NCI-H2107 treated with DMSO at 0.1 percent for 48 hours (cell line): ENCODE results near the gene KCNS3.
A peak's percentile ranks its signal among the peaks of the same experiment; 100 is the strongest.

Source experiments
- DNase-seq: peaks from one replicate; lab custom pipeline; 2025; ENCODE audit not compliant: unreplicated experiment; lab: John Stamatoyannopoulos, UW

The KCNS3 gene

DNA sequence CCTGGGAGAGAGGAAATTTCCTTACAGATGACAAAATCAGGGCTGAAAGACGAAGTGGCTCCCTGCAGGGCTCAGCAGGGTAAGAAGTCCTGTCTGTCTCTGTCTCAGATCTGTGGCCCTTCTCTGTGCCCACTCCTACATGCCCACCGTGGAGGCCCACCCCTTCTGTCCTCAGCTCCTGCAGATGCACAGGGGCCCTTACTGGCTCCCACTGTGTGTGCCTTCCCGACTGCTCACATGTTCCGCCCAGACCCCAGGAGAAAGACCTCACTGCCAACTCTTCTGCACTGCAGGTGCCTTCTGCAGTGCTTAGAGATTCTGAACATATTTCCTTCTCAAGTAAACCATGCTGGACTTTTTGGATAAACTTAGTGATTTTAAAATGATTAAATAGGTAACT lies 1.9 kb upstream of the KCNS3 start:
- no peak for DNase-seq

DNA sequence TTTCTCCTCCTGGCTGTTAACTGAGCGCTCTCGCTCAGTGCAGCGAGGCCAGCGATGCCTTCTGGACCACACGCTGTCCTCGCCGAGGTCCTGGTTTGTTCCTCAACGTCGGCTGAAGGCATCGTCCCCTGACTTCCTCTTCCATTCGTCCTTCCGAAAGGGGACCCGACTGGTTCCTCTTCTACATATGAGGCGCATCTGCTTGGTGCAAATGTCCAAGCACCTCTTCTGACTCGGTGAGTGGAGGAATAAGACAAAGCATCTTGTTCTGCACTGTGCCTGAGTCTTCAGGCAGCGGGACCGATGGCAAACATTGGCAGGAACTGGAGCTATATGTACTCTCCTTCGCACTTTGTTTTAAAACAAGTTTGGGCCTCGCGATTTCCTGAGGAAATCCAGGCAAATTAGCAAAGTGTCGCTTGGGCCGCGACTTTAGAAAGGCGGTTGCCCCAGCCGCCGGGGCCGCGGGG lies 621 bp upstream of the KCNS3 start:
- DNase-seq: no peak

DNA sequence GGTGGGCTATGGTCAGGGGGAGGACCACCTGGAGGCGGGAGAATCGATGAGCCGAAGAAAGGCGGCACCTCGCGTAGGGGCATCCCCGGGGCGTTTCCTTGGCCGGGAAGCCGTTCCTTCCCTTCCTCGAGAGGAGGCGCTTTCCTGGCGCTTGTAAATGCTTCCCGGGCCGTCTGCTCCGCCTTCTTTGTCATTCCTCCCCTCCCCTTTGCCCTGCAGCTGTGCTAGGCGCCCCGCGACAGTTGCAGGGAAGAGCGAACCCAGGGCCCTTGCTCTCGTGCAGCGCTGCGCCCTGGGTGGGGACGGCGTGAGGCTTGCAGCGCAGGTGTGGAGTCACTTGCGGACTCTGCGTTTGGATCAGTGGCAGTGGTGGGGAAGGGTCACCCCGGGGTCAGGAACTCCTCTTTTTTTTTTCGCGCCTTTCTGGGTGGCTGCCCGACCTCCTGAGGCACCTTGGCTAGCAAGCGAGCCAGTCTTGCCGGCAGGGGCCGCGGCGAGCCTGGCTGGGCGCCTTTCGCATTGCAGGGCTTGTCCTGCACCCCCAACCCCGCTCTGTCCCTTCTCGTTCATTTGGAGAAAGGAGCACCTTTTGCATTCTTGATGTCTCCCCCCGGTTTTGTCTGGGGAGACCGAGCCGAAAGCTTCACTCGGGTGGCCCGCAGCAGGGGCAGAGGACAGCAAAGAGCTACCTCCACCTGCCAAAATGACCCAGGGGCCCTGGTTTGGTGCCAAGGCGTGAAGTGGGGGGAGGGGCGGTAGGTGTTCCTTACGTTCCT lies 858 bp downstream of the KCNS3 start:
- DNase-seq: no peak

DNA sequence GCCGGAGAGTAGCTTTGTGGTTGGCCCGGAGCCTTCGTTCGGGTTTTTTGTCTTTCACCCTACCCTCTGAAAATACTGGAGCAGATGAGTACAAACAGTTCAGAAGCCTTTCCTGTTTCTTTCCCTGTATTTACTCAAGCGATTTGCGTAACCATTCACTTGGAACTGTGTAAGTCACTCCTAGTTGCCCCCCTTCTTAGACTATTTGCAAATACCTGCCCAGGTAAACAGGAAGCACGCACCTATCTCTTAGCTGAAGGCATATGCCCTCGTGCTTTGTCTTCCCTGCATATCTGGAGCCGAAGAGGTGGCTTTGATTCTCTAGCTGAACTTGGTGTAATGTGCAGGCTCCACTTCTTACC lies 1.4 kb downstream of the KCNS3 start:
- peak; percentile 16 for DNase-seq

DNA sequence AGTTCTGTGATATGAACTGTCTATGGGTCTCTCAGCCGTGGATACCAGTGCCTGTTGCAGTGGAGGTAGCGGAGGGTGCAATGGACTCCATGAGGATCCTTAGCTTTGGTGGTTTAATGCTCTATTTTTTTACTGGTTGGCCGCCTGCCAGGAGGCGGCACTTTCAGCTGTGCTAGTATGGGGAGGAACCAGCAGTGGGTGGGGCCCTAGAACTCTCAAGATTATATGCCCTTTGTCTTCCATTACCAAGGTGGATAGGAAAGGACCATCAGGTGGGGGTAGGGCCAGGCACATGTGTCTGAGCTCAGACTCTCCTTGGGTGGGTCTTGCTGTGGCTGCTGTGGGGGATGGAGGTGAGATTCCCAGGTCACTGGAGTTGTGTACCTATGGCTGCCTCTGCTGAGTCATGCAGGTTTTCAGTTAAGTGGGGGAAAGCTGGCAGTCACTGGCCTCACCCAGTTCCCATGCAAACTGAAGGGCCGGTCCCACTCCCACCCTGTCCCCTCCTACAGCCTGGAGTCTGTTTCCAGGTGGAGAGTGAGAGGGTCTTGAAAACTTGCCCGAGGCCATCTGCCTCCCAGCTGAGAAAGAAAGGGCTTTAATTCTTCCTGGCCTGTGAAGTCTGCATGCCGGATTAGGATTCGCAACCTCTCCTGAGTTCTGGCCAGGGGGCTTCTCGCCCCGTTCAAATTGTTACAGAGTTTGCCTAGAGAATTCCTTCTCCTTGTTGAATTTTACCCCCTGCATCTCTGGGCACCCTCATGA lies 14.5 kb downstream of the KCNS3 start:
- DNase-seq: no peak

DNA sequence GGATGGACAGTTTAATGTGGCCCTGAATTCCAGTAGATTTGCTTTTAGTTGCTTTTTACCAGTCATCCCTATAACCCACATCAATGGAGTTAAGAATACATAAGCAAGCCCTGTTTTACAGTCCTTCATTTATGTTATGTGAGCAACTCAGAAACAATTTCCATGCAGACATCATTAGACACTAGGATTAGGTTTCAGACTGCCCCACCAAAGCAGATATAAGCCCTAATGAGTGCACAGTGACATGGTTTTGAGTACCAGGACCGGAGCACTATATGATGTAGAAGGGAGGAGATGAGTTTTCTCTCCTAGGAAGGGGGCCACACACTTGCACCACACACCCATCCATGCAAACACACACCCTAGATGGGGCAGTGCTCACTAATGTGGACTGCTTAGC lies 15.5 kb downstream of the KCNS3 start:
- no peak for DNase-seq

DNA sequence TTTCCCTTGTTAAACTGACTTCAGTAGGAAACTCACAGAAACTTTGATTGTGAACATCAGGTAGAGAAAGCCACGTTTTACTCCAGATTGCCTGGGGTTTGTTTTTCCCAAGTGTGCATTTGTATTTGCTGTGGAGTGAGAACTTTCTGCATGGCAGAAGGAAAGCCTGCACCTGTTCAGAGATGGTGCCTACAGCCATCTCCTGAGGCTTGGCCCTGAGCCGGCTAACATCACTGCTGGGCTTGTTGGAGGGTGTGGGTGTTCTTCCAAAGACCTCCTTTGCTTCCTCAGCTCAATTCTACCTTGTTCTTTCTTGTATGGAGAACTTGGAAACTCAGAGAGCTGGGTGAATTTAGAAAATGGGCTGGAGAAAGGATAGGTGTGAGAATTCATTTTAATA lies 16.1 kb downstream of the KCNS3 start:
- no peak for DNase-seq

DNA sequence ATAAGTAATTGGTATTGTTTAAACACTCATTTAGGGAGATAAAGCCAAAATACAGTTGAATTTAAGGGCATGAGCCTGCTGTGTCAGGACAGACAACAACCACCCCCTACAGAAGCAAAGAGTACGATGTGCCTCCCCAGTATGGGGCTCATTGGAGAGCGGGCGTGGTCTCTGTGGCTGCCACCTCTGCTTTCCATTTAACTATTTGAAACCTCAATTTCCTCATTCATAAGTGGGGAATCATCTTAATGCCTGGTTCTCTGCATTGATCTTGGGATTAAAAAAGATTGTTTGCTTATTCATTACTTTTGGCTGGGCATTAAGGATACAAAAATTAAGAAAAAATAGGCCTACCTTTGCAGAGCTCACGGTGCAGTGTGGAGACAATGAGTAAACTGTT lies 21.4 kb downstream of the KCNS3 start:
- no peak for DNase-seq

DNA sequence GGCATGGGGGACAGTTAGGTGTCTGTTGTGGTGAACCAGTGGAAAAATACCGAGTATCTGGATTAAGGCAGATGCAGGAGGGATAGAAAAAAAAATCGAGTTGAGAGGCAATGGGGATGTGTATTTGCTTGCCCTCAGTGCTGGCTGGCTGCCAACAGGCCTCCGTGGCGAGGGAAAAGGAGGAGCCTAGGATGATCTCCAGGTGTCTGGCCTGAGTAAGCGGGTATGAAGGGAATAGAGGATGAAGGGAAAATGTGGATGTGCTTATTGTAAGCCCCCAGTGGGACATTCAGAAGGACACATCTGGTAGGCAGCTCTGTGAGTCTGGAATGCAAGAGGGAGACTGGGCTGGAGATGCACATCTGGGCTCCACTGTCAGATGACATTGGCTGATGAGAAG lies 22.8 kb downstream of the KCNS3 start:
- DNase-seq: peak; percentile 75

DNA sequence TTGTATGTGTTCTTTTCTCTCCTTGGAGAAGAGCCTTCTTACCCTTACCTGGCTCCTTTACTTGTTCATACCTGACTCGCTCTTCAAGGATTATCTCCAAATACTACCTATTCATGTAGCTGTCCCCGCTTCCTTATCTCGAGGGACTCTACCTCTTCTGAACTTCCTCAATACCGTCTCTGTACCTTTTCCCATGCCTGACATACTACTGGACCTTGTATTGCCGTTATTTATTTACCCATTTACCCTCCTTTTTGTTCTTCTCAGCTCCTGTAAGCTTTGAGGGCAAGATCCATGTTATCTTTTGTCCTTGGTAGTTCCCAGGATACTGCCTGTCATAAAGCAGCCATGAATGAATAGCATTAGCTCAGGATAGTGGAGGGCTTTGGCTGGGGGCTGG lies 32.5 kb downstream of the KCNS3 start:
- DNase-seq: no peak

DNA sequence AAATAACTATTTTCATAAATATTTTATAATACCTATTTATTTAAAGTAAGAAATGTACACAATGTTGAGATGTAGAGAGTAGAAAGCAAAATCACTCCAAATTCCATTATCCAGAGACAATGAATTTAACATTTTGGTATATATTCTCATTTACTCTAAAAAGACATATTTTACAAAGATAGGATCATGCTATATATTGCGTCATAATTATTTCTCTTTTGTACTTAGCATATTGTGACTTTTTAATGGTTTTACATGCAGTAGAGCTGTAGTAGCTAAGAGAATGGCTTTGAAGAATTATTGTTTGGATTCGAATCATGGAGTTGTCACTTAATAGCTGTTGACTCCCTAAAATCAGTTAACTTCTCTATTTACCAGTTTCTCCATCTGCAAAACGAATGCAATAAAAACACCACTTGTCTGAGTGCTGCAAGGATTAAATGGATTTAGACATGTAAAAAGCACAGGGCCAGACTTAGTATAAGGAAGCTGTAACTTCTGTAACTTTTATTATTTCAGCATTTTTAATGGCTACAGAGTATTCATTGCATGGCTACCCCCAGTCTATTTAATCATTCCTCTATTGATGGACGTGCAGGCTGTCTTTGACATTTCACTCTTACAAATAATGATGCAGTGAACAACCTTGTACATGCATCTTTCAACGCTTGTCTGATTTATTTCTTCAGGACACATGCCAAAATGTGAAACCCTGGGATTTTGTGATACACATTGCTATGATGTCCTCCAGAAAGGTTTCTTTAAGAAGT lies 33.2 kb downstream of the KCNS3 start:
- no peak for DNase-seq

DNA sequence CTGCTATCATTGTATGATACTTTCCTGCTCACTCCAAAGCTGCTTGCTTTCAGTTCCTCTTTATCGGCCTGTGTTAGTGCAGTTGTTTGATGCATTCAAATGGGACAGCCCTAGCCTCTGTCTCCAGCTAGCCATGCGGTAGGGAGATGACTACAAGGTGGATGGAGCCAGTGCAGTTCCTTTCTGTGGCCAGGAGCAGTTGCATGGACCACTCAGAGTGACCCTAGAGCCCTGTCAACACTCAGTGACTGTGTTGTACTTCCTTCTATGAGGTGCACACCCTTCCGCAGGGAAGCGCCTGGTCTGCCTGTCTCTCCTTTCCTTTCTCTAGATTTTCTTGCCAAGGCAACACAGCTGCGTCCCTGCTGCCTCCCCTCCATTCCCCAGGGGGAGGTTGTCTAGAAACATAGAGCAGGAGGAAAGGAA lies 33.8 kb downstream of the KCNS3 start:
- DNase-seq: no peak

DNA sequence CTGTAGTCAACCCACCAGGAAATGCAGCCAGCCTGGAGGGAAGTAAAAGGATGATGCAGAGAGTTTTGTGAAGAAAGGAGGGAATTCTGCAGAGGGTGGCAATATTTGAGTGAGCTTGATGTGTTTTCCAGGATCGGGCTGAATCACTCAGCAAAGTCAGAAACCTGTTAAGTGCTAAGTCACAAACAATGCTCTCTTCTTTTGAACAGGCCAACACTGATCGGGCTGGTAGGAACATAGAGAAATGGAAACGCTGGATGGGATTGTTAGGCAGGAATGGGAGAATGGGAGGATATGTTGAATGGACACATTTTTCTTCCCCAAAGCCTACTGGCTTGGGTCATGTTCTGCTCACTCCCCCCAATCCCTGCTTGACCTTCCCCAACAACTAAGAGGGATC lies 36.6 kb downstream of the KCNS3 start:
- DNase-seq: no peak

DNA sequence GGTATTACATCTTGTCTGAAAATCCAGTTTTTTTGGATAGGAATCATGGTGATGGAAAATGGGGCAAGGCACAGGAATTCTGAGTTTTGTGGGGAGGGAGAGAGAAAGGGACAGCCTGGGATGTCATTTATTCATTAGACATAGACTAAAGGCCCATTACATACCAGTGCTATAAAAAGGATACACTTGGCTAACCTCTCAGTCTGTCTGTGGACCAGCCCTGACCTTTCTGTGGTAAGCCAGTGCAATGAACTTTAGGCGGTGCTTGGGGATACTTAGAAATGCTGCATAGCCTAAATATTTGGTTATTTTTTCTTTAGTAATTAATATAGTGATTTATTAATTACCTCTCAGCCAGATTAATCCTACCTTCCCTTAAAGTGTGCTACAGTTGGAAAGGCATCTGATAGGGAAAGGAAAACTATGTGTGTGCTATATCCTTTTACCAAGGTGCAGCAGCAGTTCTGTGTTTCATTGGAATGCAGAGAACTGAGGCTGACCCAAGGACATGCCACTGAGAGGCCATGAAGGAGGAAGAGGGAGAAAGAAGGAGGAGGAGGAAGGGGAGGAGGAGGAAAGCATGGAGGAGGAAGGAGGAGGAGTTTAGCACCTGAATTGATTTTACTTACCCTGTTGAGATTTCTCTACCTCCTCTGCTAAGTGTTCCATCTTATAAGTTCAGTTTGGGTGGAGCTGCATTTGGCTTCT lies 37.5 kb downstream of the KCNS3 start:
- no peak for DNase-seq

DNA sequence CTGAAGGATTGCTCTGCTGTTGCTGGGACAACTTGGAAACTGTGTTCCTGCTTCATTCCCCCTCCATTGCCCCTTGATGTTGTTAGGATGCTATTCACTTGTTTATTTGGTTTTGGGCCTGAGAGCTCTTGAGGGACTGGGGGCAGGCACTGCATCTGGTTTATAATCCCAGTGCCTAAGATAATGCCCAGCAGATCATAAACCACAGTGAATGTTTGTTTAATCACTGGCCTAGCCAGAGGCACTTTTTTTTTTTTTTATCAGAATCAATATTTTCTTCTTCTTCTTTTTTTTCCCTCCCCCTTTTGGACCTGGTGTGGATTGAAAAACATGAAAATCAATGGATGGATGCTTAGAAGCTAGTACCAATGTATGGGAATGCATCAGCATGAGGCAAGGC lies 38.1 kb downstream of the KCNS3 start:
- DNase-seq: no peak

DNA sequence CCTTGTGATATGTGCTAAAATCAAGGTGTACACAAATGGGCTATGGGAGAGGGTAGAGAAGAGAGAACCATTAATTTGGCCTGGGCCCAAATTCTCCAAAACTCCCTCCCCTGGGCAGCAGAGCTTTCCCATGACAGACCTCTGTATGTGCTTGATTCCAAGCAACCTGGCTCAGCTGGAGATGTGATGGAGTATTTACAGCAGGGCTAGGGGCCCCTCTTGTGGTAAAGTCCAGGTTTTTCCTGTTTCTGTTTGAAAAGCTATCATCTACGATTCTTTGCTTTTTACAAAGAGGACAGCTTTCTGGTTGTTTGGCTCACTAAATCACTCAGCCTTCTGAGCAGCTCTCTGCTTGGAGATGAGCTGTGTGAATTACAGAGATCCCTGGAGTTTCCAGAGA lies 40.3 kb downstream of the KCNS3 start:
- no peak for DNase-seq

DNA sequence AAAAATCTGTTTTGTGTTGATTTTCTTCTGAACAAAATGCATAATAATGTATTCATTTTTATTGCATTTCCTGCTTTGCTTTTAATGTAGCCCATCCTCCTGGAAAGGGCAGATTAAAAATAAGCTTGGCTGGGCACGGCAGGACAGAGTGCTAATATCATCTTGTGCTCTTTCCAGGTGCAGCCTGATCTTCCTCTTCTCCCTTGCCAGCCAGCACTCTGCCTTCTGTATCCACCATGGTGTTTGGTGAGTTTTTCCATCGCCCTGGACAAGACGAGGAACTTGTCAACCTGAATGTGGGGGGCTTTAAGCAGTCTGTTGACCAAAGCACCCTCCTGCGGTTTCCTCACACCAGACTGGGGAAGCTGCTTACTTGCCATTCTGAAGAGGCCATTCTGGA lies 52.3 kb downstream of the KCNS3 start:
- no peak for DNase-seq

DNA sequence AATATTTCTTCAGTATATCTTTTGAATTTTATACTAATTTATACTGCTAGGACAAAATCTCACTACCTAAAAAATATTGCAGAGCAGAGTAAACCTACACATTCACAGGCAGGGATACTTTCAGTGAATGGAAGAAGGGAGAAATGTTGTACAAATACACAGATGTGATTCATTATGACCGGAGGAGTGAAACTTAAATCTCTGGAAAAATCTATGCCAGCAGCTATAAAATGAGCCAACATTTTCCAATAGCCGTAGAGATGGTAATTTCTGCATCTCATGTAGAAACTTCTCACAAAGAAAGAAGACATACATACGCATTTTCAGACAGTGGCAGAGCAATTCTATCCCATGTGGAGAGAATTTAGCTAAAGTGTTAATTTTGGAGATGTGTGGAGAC lies 54.8 kb downstream of the KCNS3 start:
- no peak for DNase-seq

DNA sequence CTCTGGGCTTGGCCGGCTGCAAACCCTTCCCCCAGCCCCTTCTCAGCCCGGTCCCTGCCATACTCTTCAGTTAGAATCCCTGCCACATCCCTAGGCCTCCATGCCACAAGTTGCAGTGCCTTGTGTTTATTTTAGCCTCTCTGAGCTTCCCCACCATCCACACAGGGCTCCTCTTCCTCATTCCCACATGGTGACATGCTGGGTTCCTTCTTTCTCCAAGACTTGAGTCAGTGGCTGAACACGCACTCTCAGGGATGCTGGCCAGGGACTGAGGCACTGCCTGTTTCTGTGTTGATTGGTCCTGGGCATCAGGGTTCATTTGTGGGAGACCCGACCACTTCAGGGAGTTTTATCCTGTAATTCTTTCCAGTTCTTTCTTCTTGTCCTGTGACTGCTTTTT lies 56.3 kb downstream of the KCNS3 start:
- DNase-seq: no peak

DNA sequence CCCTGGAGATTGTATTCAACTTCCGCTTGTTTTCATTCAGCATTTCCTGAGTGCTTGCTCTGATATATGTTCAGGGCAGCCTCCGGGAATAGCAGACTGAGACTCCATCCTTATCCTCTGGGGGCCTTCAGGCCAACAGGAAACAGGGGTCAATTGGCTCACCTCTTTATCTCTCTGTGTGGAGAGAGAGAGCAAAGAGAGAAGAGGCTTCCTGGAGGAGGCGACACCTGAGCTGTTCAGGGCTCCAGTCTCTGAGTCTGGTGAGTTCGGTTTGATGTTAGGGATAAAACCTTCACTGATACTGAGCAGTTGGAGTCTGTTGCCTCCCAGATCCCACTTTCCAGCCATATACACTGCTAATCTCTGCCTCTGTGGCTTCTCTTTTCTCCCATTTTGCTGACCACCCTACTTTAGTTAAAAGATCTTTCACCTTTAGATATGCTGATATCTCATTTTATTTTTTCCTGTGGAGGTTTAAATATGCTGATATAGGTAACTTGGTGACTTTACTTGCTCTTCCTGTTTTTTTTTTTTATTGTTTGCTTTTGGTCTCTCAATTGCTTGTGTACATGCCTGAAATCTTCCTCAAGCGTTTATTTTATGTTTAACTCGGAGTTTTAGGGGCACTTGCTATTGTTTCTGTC lies 56.9 kb downstream of the KCNS3 start:
- no peak for DNase-seq

DNA sequence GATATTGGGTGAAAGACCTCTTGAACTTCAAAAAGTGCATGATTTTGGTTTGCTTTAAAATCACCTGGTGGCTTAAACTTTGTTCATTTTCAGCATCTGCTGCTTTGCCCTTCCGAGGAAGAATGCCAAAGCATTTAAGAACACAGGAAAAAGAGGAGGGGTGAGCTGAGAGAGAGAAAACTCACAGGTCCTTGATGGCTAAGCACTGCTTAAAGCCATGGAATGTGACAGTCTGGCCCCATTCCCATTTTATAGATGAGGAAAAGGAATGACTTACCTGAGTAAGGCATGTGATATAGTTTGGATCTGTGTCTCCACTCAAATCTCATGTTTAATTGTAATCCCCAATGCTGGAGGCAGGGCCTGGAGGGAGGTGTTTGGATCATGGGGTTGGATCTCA lies 58.1 kb downstream of the KCNS3 start:
- no peak for DNase-seq
